ENCODE data around the gene PRR36. TPM values are rescaled to one million over a fixed set of nuclear protein-coding genes. Genes with fewer than 3 reads are reported as not detected.

Gene PRR36
- total and polyA plus RNA-seq, 11 donors, result 0.01 to 0.27 (median 0.08) TPM; not detected in 4

- H3K36me3 ChIP-seq, result peaks cover 0 to 13% (median 0%) of the 10 kb centered on the region in 9 donors
- H3K27me3 ChIP-seq, result peaks cover 0 to 62% (median 16%) of the 10 kb centered on the region in 9 donors
- TF ChIP-seq POLR2A (IDR thresholded peaks at IDR 0.05) (no peak), CTCF (IDR thresholded peaks at IDR 0.05) (no peak)
- H3K27ac ChIP-seq, result no peak overlapping the region
- H3K4me1 ChIP-seq, result peaks cover 4 to 40% (median 21%) of the 10 kb centered on the region in 12 donors
- 45 to 59% (median 51%) methylated on average over 10 of the region's 10 CpGs for WGBS, 4 donors
- intact Hi-C loops (cut with DNase I), result loop anchor here in 1 of 10 donors (5.0 kb wide), 1 partner anchor 37 kb away; the partner anchor contains the start of gene MAP2K7
- H3K4me3 ChIP-seq, result no peak overlapping the region
- ATAC-seq (no peak), DNase-seq (no peak)
- H3K9me3 ChIP-seq, result no peaks in the 10 kb centered on the region
Observed at GRCh38 chr19:7865262-7865911, 8.8 kb downstream of the PRR36 start.

- Histone ChIP-seq H3K4me3 (no peak overlapping the region), H3K27ac (no peak overlapping the region), H3K4me1 (peaks cover 4 to 36% (median 21%) of the 10 kb centered on the region in 12 donors), H3K36me3 (peaks cover 0 to 13% (median 0%) of the 10 kb centered on the region in 9 donors), H3K27me3 (peaks cover 0 to 62% (median 16%) of the 10 kb centered on the region in 9 donors), H3K9me3 (no peaks in the 10 kb centered on the region)
- 66 to 79% (median 72%) methylated on average over 16 to 18 of the region's 18 CpGs for WGBS, 4 donors
- TF ChIP-seq POLR2A (IDR thresholded peaks at IDR 0.05) (no peak), CTCF (IDR thresholded peaks at IDR 0.05) (no peak)
- intact Hi-C loops (cut with DNase I), result loop anchor here in 1 of 10 donors (5.0 kb wide), 1 partner anchor 38 kb away; the partner anchor contains the start of gene MAP2K7
- DNase-seq, result no peak
- ATAC-seq, result no peak
Observed at GRCh38 chr19:7864690-7865074, 9.5 kb downstream of the PRR36 start.

- DNase-seq (no peak), ATAC-seq (no peak)
- H3K4me1 ChIP-seq, result peaks cover 4 to 31% (median 18%) of the 10 kb centered on the region in 12 donors
- TF ChIP-seq POLR2A (IDR thresholded peaks at IDR 0.05) (no peak), CTCF (IDR thresholded peaks at IDR 0.05) (no peak)
- H3K36me3 ChIP-seq, result peaks cover 0 to 17% (median 0%) of the 10 kb centered on the region in 9 donors
- intact Hi-C loops (cut with DNase I), result no loop called here
- H3K27ac ChIP-seq, result no peak overlapping the region
- 78 to 81% (median 79%) methylated on average over 19 to 21 of the region's 21 CpGs for WGBS, 4 donors
- H3K9me3 ChIP-seq, result no peaks in the 10 kb centered on the region
- no peak overlapping the region for H3K4me3 ChIP-seq
- peaks cover 0 to 62% (median 16%) of the 10 kb centered on the region in 9 donors for H3K27me3 ChIP-seq
Observed at GRCh38 chr19:7863971-7864689, 10.1 kb downstream of the PRR36 start.
